Fibroblast of lung (primary cell): Measurements from ENCODE around the gene SPINK5. TPM values are rescaled to one million over a fixed set of nuclear protein-coding genes. Genes with fewer than 3 reads are reported as not detected.

Experiments used
- DNase-seq, 2 donors: peaks; one replicate each; pipeline versions ENCODE4 v3.0.0 to v3.0.0-alpha.2; 2010; ENCODE audit warnings: low read depth in 2 of 2
- H2AFZ ChIP-seq: 2 replicates; pipeline ENCODE4 v1.5.1; 2012; ENCODE audit warnings: low read length, control low read depth, inconsistent platforms
- H3K27ac ChIP-seq: 2 replicates; pipeline ENCODE4 v1.5.1; 2011; ENCODE audit warnings: low read length, control low read depth; ENCODE audit not compliant: insufficient read depth
- H3K27me3 ChIP-seq: 2 replicates; pipeline ENCODE4 v1.5.1; 2011; ENCODE audit warnings: mild to moderate bottlenecking, low read length; ENCODE audit not compliant: control insufficient read depth, insufficient read depth
- H3K36me3 ChIP-seq: 2 replicates; pipeline ENCODE4 v1.5.1; 2011; ENCODE audit warnings: low read length; ENCODE audit not compliant: control insufficient read depth, insufficient read depth
- H3K4me1 ChIP-seq: 2 replicates; pipeline ENCODE4 v1.5.1; 2011; ENCODE audit warnings: low read length; ENCODE audit not compliant: control insufficient read depth, insufficient read depth; ENCODE audit errors: extremely low read depth
- H3K4me2 ChIP-seq: 2 replicates; pipeline ENCODE4 v1.5.1; 2011; ENCODE audit warnings: low read length, control low read depth; ENCODE audit not compliant: insufficient read depth; ENCODE audit errors: extremely low read depth
- H3K4me3 ChIP-seq, 4 experiments: fragments of 200-600 bp in 1 of 4; sonication (generic) in 1 of 4; replicated peaks in 1 of 4; 2 replicates each; pipeline ENCODE4 v1.5.1; 2011 to 2016; ENCODE audit warnings: low read length in 4 of 4, low read depth in 3 of 4, mild to moderate bottlenecking in 3 of 4, control low read depth in 2 of 4, inconsistent platforms in 1 of 4, mixed read lengths in 1 of 4; ENCODE audit not compliant: insufficient read depth in 1 of 4; ENCODE audit errors: control extremely low read depth in 1 of 4
- H3K79me2 ChIP-seq: 2 replicates; pipeline ENCODE4 v1.5.1; 2012; ENCODE audit warnings: mild to moderate bottlenecking, low read length, inconsistent platforms; ENCODE audit not compliant: control insufficient read depth, insufficient read depth
- H3K9ac ChIP-seq: 2 replicates; pipeline ENCODE4 v1.5.1; 2011; ENCODE audit warnings: mild to moderate bottlenecking, low read length, control low read depth; ENCODE audit not compliant: insufficient read depth
- H3K9me3 ChIP-seq: 2 replicates; pipeline ENCODE4 v1.5.1; 2012; ENCODE audit warnings: low read depth, low read length; ENCODE audit not compliant: control insufficient read depth, insufficient read depth
- H4K20me1 ChIP-seq: 2 replicates; pipeline ENCODE4 v1.5.1; 2011; ENCODE audit warnings: low read length; ENCODE audit not compliant: control insufficient read depth, insufficient read depth; ENCODE audit errors: extremely low read depth
- EZH2 ChIP-seq: IDR thresholded peaks from 2 replicates; pipeline ENCODE4 v1.5.1; 2012; ENCODE audit warnings: low read length, control low read depth, mild to moderate bottlenecking; ENCODE audit errors: missing control alignments
- polyA plus RNA-seq, 2 donors: library from polyadenylated mRNA; depleted of rRNA in 1 of 2; stranded (reverse) in 1 of 2; unstranded in 1 of 2; fragments of >200 nt; gene quantifications; 2 replicates each; pipeline ENCODE4 v1.2.1, GENCODE V29; 2011 to 2012; ENCODE audit warnings: missing spikeins in 1 of 2
- total RNA-seq: library from RNA; depleted of rRNA; stranded (reverse); fragments of >200 nt; gene quantifications from 2 replicates; pipeline ENCODE4 v1.2.1, GENCODE V29; 2014
- TF ChIP-seq, protein P1 (sequence below), 2 donors: IDR thresholded peaks in 1 of 2; conservative IDR thresholded peaks in 1 of 2; 1 replicate in 1 of 2; 2 replicates in 1 of 2; pipeline ENCODE4 v1.5.1; 2011 to 2012; ENCODE audit warnings: low read length in 2 of 2, control low read depth in 1 of 2, inconsistent platforms in 1 of 2, low read depth in 1 of 2, mild to moderate bottlenecking in 1 of 2

The SPINK5 gene
- total and polyA plus RNA-seq, 2 donors (not counting 1 experiment from before 2014, with no cell fraction given), result not detected

DNA sequence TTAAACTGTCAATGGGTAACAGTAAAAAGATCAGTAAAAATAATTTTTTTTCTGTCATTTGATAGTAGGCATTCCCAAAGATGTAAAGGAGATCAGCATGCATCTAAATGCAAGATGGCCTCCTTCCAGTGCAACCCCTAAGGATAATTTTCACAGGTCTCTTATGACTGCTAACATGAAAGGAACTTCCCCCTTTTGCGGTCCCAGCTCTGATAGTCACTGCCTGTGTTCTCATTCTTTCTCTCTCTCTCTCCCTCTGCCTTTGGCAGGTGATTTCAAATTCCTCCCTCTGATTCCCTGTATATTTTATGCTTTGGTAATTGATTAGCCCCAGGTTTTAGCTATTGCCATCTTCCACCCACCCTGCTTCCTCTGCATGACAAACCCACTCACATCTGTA is 113.4 kb downstream of the SPINK5 start:
- DNase-seq, result no peak
- no peak overlapping the region for H3K27ac ChIP-seq
- no peak overlapping the region for H3K4me3 ChIP-seq
- H3K27me3 ChIP-seq, result no peaks in the 10 kb centered on the region
- H3K4me2 ChIP-seq, result no peak overlapping the region
- no peaks in the 10 kb centered on the region for H3K9me3 ChIP-seq
- TF ChIP-seq EZH2, result no peak
- TF ChIP-seq, protein P1, sequence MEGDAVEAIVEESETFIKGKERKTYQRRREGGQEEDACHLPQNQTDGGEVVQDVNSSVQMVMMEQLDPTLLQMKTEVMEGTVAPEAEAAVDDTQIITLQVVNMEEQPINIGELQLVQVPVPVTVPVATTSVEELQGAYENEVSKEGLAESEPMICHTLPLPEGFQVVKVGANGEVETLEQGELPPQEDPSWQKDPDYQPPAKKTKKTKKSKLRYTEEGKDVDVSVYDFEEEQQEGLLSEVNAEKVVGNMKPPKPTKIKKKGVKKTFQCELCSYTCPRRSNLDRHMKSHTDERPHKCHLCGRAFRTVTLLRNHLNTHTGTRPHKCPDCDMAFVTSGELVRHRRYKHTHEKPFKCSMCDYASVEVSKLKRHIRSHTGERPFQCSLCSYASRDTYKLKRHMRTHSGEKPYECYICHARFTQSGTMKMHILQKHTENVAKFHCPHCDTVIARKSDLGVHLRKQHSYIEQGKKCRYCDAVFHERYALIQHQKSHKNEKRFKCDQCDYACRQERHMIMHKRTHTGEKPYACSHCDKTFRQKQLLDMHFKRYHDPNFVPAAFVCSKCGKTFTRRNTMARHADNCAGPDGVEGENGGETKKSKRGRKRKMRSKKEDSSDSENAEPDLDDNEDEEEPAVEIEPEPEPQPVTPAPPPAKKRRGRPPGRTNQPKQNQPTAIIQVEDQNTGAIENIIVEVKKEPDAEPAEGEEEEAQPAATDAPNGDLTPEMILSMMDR (conservative IDR thresholded peaks at IDR 0.05 in 1 of 2, IDR thresholded peaks at IDR 0.05 in 1 of 2; ENCODE audit: low read depth in 1 of 2, low read length in 2 of 2), result no peak
- no peaks in the 10 kb centered on the region for H3K79me2 ChIP-seq
- no peaks in the 10 kb centered on the region for H3K36me3 ChIP-seq
- no peaks in the 10 kb centered on the region for H4K20me1 ChIP-seq
- H2AFZ ChIP-seq, result no peak overlapping the region
- H3K9ac ChIP-seq, result no peak overlapping the region
- H3K4me1 ChIP-seq, result no peaks in the 10 kb centered on the region

- no peak for TF ChIP-seq EZH2
- TF ChIP-seq, protein P1 (conservative IDR thresholded peaks at IDR 0.05 in 1 of 2, IDR thresholded peaks at IDR 0.05 in 1 of 2; ENCODE audit: low read depth in 1 of 2, low read length in 2 of 2), result peak; percentile 72 to 77
- H3K27me3 ChIP-seq, result no peaks in the 10 kb centered on the region
- DNase-seq, result peak; percentile 56 to 84
- no peaks in the 10 kb centered on the region for H3K9me3 ChIP-seq
- H3K27ac ChIP-seq, result no peak overlapping the region
- H3K9ac ChIP-seq, result no peak overlapping the region
- H3K79me2 ChIP-seq, result no peaks in the 10 kb centered on the region
- H3K4me1 ChIP-seq, result no peaks in the 10 kb centered on the region
- no peak overlapping the region for H3K4me2 ChIP-seq
- no peak overlapping the region for H3K4me3 ChIP-seq
- no peaks in the 10 kb centered on the region for H3K36me3 ChIP-seq
- H4K20me1 ChIP-seq, result no peaks in the 10 kb centered on the region
- no peak overlapping the region for H2AFZ ChIP-seq
These were observed 115.5 kb downstream of the SPINK5 start for GRCh38 chr5:148179234-148179824.

GRCh38 chr5:148186248-148187003 is 122.6 kb downstream of the SPINK5 start:
- TF ChIP-seq, protein P1 (conservative IDR thresholded peaks at IDR 0.05 in 1 of 2, IDR thresholded peaks at IDR 0.05 in 1 of 2; ENCODE audit: low read depth in 1 of 2, low read length in 2 of 2), result no peak
- TF ChIP-seq EZH2, result no peak
- Histone ChIP-seq H3K36me3 (no peaks in the 10 kb centered on the region), H3K27ac (no peak overlapping the region), H3K4me2 (no peak overlapping the region), H3K27me3 (no peaks in the 10 kb centered on the region), H2AFZ (no peak overlapping the region), H4K20me1 (no peaks in the 10 kb centered on the region), H3K79me2 (no peaks in the 10 kb centered on the region), H3K4me3 (no peak overlapping the region), H3K9ac (no peak overlapping the region), H3K9me3 (no peaks in the 10 kb centered on the region), H3K4me1 (no peaks in the 10 kb centered on the region)
- DNase-seq, result peak; percentile 80 to 83
